Embryonic facial prominence (tissue), 1 donor: ENCODE results near the gene CLPSL1.

Experiments used
- DNase-seq: peaks from one replicate; pipeline ENCODE4 v3.0.0-alpha.2; 2016; ENCODE audit errors: extremely low spot score

CLPSL1 gene

DNA sequence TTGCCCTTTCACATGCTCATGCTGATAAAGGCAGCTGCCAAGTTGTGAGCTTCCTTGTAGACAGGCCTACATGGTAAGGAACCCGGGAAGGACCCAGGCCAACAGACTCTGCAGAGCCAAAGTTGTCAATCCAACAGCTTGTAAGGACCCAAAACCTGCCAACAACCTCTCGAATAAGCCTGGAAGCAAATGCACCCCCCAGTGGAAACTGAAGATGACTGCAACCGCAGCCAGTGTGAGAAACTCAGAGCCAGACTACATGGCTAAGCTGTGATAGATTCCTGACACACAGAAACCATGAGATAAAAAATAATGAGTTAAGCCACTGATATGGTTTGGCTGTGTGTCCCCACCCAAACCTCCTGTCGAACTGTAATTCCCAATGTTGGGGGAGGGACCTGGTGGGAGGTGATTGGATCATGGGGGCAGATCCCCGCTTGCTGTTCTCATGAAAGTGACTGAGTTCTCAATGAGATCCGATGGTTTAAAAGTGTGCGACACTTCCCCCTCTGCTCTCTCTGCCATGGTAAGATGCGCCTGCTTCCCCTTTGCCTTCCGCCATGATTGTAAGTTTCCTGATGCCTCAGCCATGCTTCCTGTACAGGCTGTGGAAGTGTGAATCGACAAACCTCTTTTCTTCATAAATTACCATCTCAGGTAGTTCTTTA lies 23.2 kb upstream of the CLPSL1 start:
- no peak for DNase-seq

DNA sequence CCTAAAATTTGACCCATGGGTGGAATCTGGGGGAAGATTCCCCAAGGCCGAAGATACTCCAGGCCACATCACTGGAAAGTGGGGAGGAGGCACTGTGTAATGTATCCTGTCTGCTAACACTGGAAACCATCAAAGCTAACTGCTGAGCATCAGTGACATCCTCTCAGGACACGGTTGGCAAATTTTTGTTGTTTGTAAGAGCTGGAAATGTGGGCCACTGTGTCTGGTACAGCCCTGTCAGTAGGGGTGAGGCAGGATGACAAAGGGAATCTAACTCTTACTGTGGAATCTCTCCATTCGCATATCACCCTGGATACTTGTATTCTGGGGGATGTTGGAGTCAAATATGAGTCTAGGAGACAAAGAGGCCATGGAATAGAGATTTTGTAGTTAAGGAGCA lies 21.4 kb upstream of the CLPSL1 start:
- no peak for DNase-seq

DNA sequence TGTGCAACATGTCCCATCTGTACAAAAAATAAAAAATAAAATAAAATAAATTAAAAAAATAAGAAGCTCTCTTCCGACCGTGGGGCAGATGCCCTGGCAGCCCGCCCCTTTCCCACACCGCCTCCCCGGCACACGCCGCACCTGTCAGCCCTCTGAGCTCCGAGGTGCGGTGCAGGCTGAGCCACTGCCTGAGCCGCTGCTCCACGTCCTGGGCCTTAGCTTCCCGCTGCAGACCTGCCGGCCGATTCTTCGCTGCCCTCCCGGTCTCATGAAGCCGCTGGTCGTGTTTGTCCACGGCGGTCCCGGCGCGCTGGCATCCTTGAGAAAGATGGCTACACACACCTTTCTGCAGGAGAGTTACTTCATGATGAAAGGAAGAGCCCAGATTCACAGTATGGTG lies 15.1 kb upstream of the CLPSL1 start:
- DNase-seq = no peak

DNA sequence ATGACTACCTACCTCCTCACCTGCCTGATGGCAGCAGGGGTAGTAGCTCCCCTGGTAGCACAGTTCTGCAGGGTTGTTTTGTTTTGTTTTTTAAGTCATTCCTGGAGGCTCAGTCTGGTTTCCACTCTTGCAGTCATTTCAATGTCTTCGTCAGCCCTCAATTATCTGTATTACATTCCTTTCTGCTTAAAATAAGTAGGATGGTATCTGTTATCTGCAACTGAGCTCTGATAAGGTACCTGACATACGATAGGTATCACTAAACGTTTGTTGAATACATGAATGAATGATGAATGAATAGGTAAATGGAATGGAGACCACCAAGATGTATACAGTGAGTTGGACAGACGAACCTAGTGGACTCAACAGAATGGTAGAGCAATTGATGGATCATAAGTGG lies 11.6 kb upstream of the CLPSL1 start:
- no peak for DNase-seq

DNA sequence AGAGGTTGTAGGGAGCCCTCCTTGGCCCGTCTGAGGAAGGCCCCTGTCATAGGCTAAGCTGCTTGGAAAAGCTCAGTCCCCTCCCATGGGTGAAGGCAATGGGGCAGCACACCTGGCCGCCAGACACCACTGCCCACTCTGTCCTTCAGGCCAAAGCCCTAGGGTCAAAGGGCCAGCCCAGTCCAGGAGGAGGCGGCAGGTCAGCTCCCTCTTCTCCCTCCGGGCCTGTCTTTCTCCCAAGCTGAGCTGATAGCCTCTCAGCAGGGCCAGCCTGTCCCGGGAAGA lies 9.5 kb upstream of the CLPSL1 start:
- DNase-seq = no peak

DNA sequence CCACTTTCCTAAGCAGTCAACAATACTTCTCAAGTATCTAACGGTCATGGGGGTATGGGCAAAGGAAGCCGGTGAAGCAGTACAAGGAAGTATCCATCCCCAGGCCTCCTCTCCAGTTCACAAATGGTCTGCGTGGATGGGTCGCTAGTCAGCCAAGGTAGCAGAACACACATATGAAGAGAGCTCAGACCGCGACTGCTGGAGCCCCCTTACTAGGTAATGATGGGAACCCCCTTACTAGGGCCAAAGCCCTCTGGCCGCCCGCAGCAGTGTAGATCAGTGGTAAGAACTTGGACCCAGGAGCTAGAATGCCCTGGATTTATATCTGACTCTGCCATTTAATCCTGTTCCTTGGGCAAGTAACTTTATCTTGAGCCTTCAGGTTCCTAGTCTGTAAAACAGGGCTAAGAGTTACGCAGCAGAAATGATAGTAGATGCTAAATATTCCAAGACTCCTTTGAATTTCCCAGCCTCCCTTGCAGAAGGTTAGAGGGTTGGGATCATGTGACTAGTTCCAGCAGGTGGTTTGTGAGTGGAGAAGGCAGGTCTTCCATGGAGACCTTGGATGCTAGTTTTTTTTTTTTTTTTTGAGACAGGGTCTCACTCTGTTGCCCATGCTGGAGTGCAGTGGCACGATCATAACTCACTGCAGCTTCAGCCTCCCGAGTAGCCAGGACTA lies 6.6 kb upstream of the CLPSL1 start:
- no peak for DNase-seq

DNA sequence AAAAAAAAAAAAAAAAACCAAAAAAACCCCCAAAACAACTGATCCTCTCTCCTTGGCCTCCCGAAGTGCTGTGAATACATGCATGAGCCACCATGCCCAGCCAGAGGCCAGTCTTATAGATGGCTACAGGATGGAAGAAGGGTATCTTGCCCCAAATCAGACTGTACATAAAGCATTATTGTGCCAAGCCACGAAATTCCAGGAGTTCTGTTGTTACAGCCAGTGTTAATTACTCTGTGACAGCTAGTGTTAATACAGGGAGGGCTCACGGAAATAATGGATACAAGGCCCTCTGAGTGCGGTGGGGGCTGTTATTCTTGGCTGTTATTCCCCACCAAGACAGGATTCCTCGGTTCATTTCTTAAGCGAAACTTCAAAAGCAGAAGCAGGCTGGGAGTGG lies 5.8 kb upstream of the CLPSL1 start:
- DNase-seq = no peak

DNA sequence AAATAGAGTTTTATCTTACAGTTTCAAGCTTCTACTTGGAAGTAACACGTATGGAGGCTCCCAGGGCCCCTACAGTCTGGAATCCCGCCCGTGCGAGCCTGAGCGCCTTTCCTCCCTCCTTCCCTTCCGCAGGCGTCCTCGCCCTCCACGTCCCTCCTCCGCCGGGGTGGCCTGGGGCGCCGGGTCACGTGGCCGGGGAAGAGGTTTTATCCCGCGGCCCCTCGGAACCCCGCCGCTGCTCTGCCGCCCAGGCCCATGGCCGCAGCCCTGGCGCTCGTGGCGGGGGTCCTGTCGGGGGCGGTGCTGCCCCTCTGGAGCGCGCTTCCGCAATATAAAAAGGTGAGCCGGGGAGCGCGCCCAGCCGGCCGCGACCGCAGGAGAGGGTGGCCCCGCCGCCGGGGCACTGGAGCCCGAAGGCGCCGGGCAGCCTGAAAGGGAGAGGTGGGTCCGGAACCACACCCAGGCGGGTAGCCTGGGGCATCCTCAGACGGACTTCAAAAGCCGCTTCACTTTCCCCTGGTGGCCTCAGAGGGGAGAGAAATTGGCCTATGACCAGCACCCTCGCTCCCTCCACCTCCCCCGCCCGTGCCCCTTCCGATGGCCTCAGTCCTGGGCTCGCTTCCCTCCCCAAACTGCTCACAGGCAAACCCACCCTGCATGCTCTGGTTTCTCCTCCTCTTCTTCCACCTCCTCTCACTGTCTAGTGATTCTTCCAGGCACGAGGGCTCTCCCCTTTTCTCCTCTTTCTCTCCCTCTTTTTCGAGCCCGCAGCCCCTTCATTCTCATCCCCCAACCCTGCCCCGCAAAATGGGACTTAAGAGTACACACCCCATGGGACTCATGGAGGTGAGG lies 4.2 kb upstream of the CLPSL1 start, which contains the start of gene CLPSL2:
TSS of gene CLPSL2 (plus strand) at position 235 of the 852 bp plus-strand sequence. CDS start at position 256, 21 bp downstream.
- DNase-seq = no peak

DNA sequence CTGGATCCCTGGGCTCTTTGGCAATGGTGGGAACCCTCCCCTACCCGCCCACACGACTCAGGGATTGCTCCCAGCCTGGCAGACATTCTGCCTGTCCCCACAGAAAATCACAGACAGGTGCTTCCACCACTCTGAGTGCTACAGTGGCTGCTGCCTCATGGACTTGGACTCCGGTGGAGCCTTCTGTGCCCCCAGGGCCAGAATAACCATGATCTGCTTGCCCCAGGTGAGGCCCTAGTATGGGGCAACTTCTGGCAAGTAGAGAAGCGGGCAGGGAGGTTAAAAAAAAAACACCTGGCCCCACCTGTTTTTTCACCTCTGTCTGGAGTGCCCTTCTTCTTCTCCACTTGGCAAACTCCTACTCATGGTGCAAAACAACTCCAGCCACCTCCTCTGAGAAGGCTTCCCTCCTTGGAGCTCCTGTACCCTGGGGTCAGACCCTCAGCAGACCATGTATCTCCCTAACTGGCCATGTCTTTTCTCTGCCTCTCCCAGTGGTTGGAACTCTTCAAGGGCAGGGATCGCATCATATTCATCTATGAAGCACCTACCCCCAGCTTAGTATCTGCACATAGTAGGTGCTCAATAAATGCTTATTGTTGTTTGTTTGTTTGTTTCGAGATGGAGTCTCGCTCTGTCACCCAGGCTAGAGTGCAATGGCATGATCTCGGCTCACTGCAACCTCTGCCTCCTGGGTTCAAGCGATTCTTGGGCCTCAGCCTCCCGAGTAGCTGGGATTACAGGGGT lies 3.3 kb upstream of the CLPSL1 start:
- no peak for DNase-seq

DNA sequence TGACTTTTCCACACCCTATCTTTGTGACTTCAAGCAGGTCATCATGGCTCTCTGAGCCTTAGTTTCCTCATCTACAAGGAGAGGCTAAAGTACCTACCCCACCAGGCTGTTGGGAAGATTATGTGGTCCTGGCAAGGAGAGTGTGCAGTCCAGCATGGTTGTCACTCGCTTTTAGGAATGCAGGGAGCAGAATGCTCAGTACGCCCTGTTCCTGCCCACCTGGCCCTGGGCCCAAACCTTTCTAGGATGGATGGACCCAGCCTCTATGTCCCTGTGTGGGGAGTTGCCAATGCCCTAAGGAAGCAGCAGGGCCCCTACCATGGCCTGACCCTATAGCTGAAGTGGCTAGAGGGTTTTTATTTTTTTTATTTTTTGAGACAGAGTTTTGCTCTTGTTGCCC lies 2.4 kb upstream of the CLPSL1 start:
- DNase-seq = no peak

DNA sequence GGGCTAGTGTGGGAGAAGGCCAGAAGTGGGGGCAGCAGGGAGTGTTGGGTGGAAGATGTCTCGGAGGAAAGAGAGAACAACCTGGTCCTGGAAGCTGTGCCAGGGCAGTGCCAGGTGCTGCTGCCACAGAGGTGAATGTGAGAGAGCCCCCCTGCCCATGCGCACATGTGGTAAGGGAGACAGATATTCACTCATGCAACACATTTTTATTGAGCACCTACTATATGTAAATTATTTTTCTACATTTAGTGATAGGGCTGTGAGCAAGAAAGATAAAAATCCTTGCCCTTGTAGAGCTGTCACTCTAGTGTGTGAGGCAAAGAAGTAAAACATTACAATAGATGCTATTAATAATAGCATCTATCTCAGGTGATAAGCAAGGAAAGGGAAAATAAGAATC lies 471 bp downstream of the CLPSL1 start:
- DNase-seq = no peak

DNA sequence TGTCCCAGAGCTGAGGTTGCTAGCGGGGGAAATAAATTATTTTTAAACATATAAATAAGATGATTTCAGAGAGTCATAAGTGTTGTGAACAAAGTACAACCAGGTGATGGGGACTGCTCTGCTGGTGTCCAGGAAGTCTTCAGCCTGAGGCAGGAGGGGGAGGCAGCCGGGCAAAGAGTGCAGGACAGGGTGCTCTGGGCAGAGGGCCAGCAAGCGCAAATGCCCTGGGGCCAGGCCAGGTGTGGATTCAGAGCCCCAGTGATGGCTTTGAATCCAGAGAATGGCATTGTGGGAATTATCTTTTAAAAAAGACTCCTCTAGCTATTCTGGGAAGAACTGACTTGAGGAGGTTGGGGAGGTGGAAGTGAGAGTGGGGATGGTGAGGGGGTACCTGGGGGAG lies 1.6 kb downstream of the CLPSL1 start:
- no peak for DNase-seq

DNA sequence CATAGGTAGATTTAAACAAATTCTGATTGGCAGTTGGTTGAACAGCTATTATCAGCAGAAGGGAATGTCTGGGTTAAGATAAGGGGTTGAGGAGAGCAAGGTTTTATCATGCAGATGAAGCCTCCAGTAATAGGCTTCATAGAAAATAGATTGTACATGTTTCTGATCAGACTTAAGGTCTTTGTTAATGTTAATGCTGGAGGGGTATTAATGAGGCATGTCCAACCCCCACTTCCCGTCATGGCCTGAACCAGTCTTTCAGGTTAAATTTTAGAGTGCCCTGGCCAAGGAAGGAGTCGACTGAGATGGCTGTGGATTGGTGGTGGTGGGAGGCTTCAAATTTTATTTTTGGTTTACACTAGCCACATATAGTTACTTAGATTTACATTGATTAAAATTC lies 3.4 kb downstream of the CLPSL1 start:
- no peak for DNase-seq

DNA sequence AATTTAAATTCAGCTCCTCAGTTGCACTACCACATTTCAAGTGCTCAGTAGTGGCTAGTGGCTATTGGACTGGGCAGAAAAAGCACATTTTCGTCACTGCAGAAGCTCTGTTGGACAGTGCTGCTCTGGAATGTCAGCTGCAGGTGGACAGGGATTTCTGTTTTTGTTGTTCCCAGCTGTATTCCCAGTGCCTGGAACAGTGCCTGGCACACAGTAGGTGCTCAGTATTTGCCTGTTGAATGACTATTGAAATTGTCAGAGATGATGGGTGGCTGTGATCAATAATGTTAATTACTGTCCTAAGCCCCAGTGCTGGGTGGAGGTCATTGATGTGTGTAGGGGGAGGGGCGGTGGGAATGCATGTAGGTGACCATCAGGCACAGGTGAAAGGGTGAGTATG lies 5.5 kb downstream of the CLPSL1 start:
- DNase-seq = no peak

DNA sequence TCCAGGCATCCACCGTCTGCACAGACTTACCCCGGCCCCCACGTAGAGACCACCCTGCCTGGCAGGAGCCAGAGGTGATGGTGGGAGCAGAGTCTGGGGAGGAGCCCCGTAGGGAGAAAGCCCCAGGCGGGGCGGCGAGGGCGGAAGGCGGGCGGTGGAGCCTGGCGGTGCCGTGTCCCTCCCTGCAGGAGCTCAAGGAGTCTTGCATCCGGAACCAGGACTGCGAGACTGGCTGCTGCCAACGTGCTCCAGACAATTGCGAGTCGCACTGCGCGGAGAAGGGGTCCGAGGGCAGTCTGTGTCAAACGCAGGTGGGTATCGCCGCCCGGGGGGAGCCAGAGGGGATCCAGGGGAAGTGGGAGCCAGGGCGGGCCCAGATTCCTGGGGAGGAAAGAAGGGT lies 6.0 kb downstream of the CLPSL1 start:
- no peak for DNase-seq

DNA sequence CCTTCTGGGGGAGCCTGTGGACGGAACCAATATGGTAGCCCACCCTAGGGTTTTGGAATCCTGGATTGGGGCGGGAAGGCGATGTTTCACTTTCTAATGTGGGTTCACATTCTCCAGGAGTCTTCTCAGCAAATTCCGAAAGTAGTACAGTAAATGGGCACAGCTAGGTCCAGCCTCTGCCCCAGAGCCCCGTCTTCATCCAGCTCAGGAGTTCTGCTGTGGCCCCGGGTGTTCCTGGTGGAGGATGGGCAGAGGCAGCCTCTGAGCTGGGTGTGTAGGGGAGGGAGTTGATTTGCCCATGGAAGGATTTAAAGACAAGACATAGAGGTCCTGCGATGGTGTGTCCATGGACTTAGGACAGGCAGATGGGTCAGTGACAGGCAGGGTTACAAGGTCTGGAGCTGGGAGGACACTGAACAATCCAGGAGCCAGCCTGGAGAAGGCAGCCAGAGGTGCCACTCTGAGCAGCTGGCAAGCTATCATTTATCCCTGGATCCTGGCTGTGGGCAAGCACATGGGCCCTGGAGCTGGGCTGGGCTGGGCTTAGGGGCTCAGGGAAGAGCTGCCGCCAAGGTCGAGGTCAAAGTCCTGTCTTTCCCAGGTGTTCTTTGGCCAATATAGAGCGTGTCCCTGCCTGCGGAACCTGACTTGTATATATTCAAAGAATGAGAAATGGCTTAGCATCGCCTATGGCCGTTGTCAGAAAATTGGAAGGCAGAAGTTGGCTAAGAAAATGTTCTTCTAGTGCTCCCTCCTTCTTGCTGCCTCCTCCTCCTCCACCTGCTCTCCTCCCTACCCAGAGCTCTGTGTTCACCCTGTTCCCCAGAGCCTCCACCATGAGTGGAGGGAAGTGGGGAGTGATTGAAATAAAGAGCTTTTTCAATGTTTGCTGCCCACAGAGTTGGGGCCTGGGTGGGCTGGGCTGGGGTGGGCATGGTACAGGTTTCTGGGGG lies 6.7 kb downstream of the CLPSL1 start:
- no peak for DNase-seq

DNA sequence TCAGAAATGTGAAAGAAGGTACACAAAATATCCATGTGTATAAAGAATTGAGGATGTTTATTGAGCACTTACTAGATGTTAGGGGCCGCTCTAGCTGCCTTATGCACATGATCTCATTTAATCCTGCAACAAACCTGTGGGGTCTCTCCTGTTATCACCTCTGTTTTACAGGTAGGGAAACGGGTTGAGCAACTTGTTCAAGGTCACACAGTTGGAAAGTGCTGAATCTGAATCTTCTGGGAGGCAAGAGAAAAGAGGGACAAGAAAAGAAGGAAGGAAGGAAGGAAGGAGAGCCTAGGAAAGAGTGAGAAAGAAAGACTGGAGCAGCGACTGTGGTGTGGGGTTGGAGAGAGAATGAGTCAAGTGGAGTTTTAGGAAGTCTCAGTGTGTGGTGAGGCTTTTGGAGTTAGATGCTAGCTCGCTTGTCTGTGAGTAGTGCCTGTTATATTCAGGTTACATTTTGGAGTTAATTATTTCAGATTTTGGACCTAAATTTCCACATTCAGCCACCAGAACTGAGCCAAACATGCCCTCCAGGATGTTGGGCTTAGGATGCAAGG lies 7.7 kb downstream of the CLPSL1 start:
- no peak for DNase-seq

DNA sequence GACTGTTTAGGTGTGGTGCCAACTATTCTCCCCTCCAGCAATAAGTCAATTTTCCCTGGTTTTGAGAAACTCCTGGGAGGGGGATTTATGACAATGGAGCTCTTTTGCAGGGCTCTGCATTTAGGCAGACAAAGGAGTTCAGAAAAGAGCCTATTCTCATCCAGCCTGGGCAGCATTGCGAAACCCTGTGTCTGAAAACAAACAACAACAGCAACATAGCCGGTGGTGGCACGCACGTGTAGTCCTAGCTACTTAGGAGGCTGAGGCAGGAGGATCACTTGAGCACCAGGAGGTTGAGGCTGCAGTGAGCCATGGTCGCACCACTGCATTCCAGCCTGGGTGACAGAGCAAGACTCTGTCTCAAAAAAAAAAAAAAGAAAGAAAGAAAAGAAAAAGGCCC lies 9.9 kb downstream of the CLPSL1 start:
- no peak for DNase-seq

DNA sequence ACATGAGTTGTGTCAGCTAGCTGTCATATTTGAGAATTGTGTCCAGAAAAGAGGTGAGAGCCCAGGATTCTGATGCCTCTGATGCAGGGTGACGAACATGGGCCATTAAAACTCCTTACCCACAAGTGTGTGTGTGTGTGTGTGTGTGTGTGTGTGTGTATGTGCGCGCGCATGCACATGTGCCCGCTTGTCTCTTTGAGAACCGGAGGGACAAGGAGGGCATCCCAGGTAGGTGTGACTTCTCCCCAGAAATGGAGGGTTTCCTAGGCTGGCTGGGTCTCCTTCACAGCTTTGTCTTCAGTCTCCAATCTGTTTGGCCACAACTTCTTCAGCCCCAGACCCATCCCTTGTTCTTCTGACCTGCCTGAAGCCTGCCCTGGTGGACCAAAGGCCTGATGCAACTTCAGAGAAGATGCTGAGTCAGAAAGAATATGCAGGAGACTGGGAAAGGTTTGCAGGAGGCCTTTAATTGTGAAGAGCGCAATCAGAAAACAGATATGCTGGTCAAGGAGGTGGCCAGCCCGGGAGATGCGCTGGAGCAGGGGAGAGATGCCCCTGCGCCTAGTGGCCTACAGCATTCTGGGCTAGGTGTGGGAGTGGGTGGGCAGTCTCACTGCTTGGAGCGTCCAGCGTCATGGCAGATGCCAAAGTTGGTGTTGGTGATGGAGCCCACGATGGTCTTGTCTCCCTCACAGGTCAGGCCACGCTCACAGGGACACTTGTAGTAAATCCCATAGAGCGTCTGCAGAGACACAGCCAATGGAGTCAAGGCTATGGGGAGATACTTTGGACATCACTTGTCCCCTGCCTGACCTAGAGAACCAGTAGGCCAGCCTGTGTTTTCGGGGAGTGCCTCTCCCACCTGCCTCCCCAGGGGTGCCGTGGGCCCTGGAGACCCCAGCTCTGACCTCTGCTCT lies 14.0 kb downstream of the CLPSL1 start:
- no peak for DNase-seq
